Adrenal gland (tissue), 12 donors: ENCODE data around the gene SPPL2A. TPM values are rescaled to one million over a fixed set of nuclear protein-coding genes. Genes with fewer than 3 reads are reported as not detected.

ENCODE experiments used
- DNase-seq, 7 donors: peaks; one replicate each; pipeline ENCODE4 v3.0.0-alpha.2; 2019 to 2020
- H3K27ac ChIP-seq, 5 donors: fragments of 200-600 bp; sonication (generic) in 4 of 5; 1 replicate in 3 of 5; 2 replicates in 2 of 5; pipeline versions ENCODE4 v1.5.1 to v1.8.0; 2016 to 2020; ENCODE audit warnings: mild to moderate bottlenecking in 1 of 5
- H3K27me3 ChIP-seq: fragments of 200-600 bp; 2 replicates; pipeline ENCODE4 v1.8.0; 2021
- H3K36me3 ChIP-seq, 2 donors: fragments of 200-600 bp; replicated peaks in 1 of 2; 1 replicate in 1 of 2; 2 replicates in 1 of 2; pipeline versions ENCODE4 v1.5.1 to v1.8.0; 2018 to 2022
- H3K4me1 ChIP-seq, 2 donors: fragments of 200-600 bp; replicated peaks in 1 of 2; 1 replicate in 1 of 2; 2 replicates in 1 of 2; pipeline versions ENCODE4 v1.5.1 to v1.8.0; 2018 to 2021
- H3K4me3 ChIP-seq, 4 donors: fragments of 200-600 bp; sonication (generic) in 3 of 4; one replicate each; pipeline ENCODE4 v1.5.1; 2016 to 2018
- H3K9me3 ChIP-seq, 3 donors: fragments of 200-600 bp; sonication (generic) in 1 of 3; replicated peaks in 1 of 3; 1 replicate in 2 of 3; 2 replicates in 1 of 3; pipeline versions ENCODE4 v1.5.1 to v1.8.0; 2016 to 2021
- POLR2A ChIP-seq, 2 donors: fragments of 450-650 bp; IDR thresholded peaks; one replicate each; pipeline ENCODE4 v1.6.1; 2017; ENCODE audit warnings: antibody characterized with exemption in 2 of 2, mild to moderate bottlenecking in 2 of 2, moderate library complexity in 1 of 2
- WGBS, 4 donors: extraction: QIAGEN DNeasy Blood & Tissue Kit in 2 of 4; methylation state at CpG; one replicate each; pipeline versions ENCODE4 v1.1.5 to v1.1.7; 2013 to 2017; 5-methylcytosine and 5-hydroxymethylcytosine counted together
- intact Hi-C, 2 donors: fragments of 100-400 bp; cut with DNase I; formaldehyde crosslinking; loops; one replicate each; pipeline versions ENCODE4 v1.14.1 to v1.15.0; 2022 to 2023
- polyA plus RNA-seq, 3 donors: library from polyadenylated mRNA; stranded (reverse); fragments of 200-250 nt in 2 of 3; fragments of 350-450 nt in 1 of 3; fragmentation: Illumina TruSeq in 1 of 3; extraction: RNeasy Lipid Tissue Mini Kit (QIAGEN cat#74804) in 1 of 3; gene quantifications; one replicate each; pipeline ENCODE4 v1.2.3, GENCODE V29; 2013 to 2014
- total RNA-seq, 9 donors: library from RNA; depleted of rRNA in 4 of 9; stranded (reverse); fragments of >200 nt in 4 of 9; fragments of 120-200 nt in 1 of 9; fragmentation: NEBNext Ultra II Directional in 1 of 9; extraction: Animal tissue kit (Norgen Biotek cat#: 25700) in 1 of 9; gene quantifications; one replicate each; pipeline versions ENCODE4 v1.1.0 to v1.2.4, GENCODE V29; 2013 to 2023
- TF ChIP-seq, protein P1 (sequence below), 6 experiments: fragments of 450-650 bp in 4 of 6; fragments of 200-600 bp in 2 of 6; sonication (generic) in 1 of 6; IDR thresholded peaks; 1 replicate in 5 of 6; 2 replicates in 1 of 6; pipeline versions ENCODE4 v1.5.1 to v1.8.0; 2016 to 2021; ENCODE audit warnings: antibody characterized with exemption in 6 of 6, mild to moderate bottlenecking in 2 of 6, moderate library complexity in 1 of 6
- donor health status: healthy with polysubstance abuse.
- donor health status: Bipolar disorder and iron deficiency.
- donor health status: DM: yes; HTN: yes; CAD: no.
- donor health status: DM: no; HTN: no; CAD: no.
- donor health status: DM: no; HTN: no; CAD: no.
- donor health status: DM: yes; HTN: yes; CAD: no.

Gene SPPL2A
- total and polyA plus RNA-seq, 12 donors, result 23.3 to 378 (median 127) TPM

DNA sequence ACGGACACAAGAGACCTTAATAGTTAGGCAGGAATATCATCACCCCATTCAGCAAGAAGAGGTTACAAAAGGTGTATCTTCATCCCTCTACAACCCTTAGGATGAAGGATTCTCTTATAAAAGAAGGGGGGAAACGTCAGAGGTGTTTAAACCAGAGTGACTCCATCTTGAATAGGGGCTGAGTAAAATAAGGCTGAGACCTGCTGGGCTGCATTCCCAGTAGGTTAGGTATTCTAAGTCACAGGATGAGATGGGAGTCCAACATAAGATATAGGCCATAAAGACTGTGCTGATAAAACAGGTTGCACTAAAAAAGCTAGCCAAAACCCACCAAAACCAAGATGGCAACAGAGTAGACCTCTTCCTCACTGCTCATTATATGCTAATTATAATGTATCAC is 95.4 kb downstream of the SPPL2A start:
- peaks cover 0 to 3% of the 10 kb centered on the region in 2 donors for H3K36me3 ChIP-seq
- no peak for DNase-seq
- intact Hi-C loops, result loop anchor here (5.0 to 10.0 kb wide), 3 partner anchors 205 to 235 kb away; partner anchors contain the start of gene AP4E1 (in 1 of the 2)
- no peaks in the 10 kb centered on the region for H3K9me3 ChIP-seq
- TF ChIP-seq POLR2A (IDR thresholded peaks at IDR 0.05), result no peak
- TF ChIP-seq, protein P1, sequence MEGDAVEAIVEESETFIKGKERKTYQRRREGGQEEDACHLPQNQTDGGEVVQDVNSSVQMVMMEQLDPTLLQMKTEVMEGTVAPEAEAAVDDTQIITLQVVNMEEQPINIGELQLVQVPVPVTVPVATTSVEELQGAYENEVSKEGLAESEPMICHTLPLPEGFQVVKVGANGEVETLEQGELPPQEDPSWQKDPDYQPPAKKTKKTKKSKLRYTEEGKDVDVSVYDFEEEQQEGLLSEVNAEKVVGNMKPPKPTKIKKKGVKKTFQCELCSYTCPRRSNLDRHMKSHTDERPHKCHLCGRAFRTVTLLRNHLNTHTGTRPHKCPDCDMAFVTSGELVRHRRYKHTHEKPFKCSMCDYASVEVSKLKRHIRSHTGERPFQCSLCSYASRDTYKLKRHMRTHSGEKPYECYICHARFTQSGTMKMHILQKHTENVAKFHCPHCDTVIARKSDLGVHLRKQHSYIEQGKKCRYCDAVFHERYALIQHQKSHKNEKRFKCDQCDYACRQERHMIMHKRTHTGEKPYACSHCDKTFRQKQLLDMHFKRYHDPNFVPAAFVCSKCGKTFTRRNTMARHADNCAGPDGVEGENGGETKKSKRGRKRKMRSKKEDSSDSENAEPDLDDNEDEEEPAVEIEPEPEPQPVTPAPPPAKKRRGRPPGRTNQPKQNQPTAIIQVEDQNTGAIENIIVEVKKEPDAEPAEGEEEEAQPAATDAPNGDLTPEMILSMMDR (IDR thresholded peaks at IDR 0.05), result no peak
- no peak overlapping the region for H3K27ac ChIP-seq
- WGBS, 4 donors, result 69 to 83% (median 77%) methylated on average over 2 of the region's 2 CpGs
- no peaks in the 10 kb centered on the region for H3K27me3 ChIP-seq
- H3K4me1 ChIP-seq, result no peaks in the 10 kb centered on the region
- H3K4me3 ChIP-seq, result no peak overlapping the region

DNA sequence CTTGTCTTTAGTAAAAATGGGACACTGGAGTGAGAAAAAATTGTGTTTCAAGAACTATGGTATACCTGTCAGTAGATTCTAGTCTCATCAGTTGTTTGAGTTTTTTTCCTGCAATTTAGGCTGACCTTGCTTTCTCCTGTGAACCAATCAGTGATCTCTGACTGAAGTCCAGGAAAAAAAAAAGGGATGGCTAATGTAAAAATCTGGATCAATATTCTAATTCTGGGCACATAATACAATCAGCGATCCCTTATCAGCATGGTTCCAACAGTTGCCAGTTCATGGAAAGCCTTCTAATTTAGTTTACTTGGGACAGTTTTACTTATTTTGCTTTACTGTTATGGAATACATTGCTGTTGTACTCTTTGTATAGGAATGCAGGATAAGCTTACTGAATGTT is 95.9 kb downstream of the SPPL2A start:
- 69 to 73% (median 70%) methylated on average over 1 of the region's 1 CpG for WGBS, 4 donors
- Histone ChIP-seq H3K9me3 (no peaks in the 10 kb centered on the region), H3K27me3 (no peaks in the 10 kb centered on the region), H3K4me3 (no peak overlapping the region), H3K27ac (no peak overlapping the region), H3K4me1 (no peaks in the 10 kb centered on the region), H3K36me3 (peaks cover 0 to 3% of the 10 kb centered on the region in 2 donors)
- no peak for TF ChIP-seq POLR2A (IDR thresholded peaks at IDR 0.05)
- TF ChIP-seq, protein P1 (IDR thresholded peaks at IDR 0.05), result no peak
- DNase-seq, result no peak
- intact Hi-C loops, result loop anchor here (5.0 to 10.0 kb wide), 3 partner anchors 205 to 235 kb away; partner anchors contain the start of gene AP4E1 (in 1 of the 2)

DNA sequence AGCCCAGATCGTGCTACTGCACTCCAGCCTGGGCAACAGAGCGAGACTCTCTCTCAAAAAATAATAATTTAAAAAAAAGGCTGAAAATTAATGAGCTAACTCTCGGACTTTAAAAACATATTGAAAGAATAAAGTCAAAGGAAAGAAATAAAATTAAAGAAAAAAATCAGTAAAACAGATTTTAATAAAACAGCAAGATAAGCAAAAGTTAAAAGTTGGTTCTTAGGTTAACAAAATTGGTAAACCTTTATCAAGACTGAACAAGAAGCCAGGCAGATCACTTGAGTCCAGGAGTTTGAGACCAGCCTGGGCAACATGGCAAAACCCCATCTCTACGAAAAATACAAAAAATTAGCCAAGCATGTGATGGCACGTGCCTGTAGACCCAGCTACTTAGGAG is 99.6 kb downstream of the SPPL2A start:
- peaks cover 0 to 6% of the 10 kb centered on the region in 2 donors for H3K36me3 ChIP-seq
- no peaks in the 10 kb centered on the region for H3K9me3 ChIP-seq
- no peak for DNase-seq
- no peaks in the 10 kb centered on the region for H3K4me1 ChIP-seq
- H3K4me3 ChIP-seq, result no peak overlapping the region
- TF ChIP-seq POLR2A (IDR thresholded peaks at IDR 0.05), result no peak
- TF ChIP-seq, protein P1 (IDR thresholded peaks at IDR 0.05), result no peak
- no peaks in the 10 kb centered on the region for H3K27me3 ChIP-seq
- no peak overlapping the region for H3K27ac ChIP-seq
- 80 to 92% (median 91%) methylated on average over 5 of the region's 5 CpGs for WGBS, 4 donors
- intact Hi-C loops, result no loop called here

DNA sequence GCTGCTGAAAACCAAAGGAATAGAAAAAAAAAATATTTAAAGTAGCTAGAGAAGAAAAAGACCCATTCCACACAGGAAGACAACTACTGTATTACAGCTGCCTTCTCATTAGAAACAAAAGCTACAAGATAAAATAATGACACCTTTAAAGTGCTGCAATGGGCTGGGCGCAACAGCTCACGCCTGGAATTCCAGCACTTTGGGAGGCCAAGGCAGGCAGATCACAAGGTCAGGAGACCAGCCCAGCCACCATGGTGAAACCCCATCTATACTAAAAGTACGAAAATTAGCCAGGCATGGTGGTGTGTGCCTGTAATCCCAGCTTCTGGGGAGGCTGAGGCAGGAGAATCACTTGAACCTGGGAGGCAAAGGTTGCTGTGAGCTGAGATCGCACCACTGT is 110.0 kb downstream of the SPPL2A start:
- Histone ChIP-seq H3K4me1 (no peaks in the 10 kb centered on the region), H3K4me3 (no peak overlapping the region), H3K9me3 (no peaks in the 10 kb centered on the region), H3K27ac (no peak overlapping the region), H3K36me3 (peaks cover 0 to 38% of the 10 kb centered on the region in 2 donors), H3K27me3 (no peaks in the 10 kb centered on the region)
- intact Hi-C loops, result no loop called here
- WGBS, 4 donors, result 91 to 98% (median 94%) methylated on average over 4 of the region's 4 CpGs
- no peak for DNase-seq
- no peak for TF ChIP-seq POLR2A (IDR thresholded peaks at IDR 0.05)
- TF ChIP-seq, protein P1 (IDR thresholded peaks at IDR 0.05), result no peak
